ENCODE results near the gene DPT. TPM values are rescaled to one million over a fixed set of nuclear protein-coding genes. Genes with fewer than 3 reads are reported as not detected.

DPT gene
- polyA plus RNA-seq, 1 donor (not counting 4 experiments of a cell fraction or from before 2014, with no cell fraction given), result not detected

DNA sequence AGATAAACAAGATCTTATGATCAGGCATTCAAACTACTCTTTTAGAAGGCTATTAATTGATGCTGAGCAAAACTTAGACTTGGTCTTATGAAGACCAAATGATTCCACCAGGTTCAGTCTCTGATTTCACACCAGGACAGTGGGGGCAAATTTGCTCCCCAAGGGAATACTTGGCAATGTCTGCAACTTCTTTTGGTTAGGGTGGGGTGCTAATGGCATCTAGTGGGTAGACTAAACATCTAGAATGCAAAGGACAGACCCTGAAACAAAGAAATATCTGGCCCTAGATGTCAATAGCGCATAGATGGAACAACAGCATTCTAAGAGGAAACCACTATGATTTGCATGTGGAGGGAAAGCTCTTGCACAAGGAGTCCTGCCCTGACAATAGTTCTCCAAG, 30.6 kb downstream of the DPT start:
- no peaks in the 10 kb centered on the region for H3K9me3 ChIP-seq (ENCODE audit: control insufficient read depth, low read depth, low read length)
- no peak for DNase-seq (ENCODE audit: low read depth, low spot score)

DNA sequence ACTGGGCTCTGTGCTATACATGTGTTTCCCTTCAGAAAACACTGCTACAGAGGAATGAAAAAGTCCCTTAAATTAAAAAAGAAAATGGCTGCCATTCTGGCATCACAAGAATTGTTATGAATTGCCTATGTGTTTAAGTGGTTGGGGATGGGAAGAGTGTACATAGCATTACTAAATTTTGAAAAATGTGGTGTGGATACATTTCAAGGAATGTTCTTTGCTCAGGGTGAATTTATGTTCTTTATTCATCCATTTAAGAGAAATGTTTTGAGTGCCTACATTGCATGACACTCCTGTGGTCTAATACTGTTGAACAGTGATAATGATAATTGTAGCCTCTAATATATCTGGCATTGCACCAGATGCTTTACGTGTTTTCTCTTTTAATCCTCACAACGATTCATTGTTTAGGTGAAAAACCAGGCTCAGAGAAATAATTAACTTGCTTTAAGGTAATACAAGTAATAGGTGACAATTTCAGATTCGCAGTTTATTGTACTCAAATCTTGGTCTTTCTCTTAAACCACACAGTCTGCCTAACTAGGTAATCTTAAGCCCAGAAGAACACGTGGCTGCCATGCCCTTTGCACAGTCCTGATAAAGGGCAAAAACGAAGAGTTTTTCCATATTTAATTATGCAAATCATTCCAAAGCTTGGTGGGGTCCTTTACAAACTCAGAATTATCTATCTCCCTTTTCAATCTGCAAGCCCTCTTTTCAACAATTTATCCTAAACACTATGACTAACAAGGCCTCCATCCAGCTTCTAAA, 31.5 kb downstream of the DPT start:
- H3K9me1 ChIP-seq (ENCODE audit: control insufficient read depth, extremely low read depth, insufficient read depth, low read length), result no peaks in the 10 kb centered on the region
- H4K20me1 ChIP-seq (ENCODE audit: control insufficient read depth, extremely low read depth, insufficient read depth, low read length), result no peaks in the 10 kb centered on the region
- H3K4me1 ChIP-seq (ENCODE audit: control insufficient read depth, extremely low read depth, insufficient read depth, low read length), result no peaks in the 10 kb centered on the region
- H3K4me3 ChIP-seq (ENCODE audit: control insufficient read depth in 2 of 3, extremely low read depth in 1 of 3, insufficient read depth in 2 of 3, low read depth in 1 of 3, low read length in 3 of 3), result no peak overlapping the region
- dilution Hi-C loops (cut with MboI; ENCODE audit: extremely low pct_ligation_motif_present, low sequenced_read_pairs), result no loop called here
- no peak overlapping the region for H2AFZ ChIP-seq (ENCODE audit: control insufficient read depth, low read length)
- H3K9me3 ChIP-seq (ENCODE audit: control insufficient read depth, low read depth, low read length), result no peaks in the 10 kb centered on the region
- no peak overlapping the region for H3K4me2 ChIP-seq (ENCODE audit: control insufficient read depth, extremely low read depth, insufficient read depth, low read depth, low read length)
- FAIRE-seq (no peak), DNase-seq (ENCODE audit: low read depth, low spot score) (no peak)
- no peak for TF ChIP-seq EZH2 (IDR thresholded peaks at IDR 0.05; ENCODE audit: low read length)
- TF ChIP-seq CTCF (optimal IDR thresholded peaks at IDR 0.05 in 1 of 3, IDR thresholded peaks at IDR 0.05 in 1 of 3, conservative IDR thresholded peaks at IDR 0.05 in 1 of 3; ENCODE audit: extremely low read depth in 1 of 3, insufficient read depth in 2 of 3, low read length in 3 of 3), result no peak
- H3K27ac ChIP-seq (ENCODE audit: control insufficient read depth, insufficient read depth, low read length), result no peak overlapping the region
- no peaks in the 10 kb centered on the region for H3K79me2 ChIP-seq (ENCODE audit: control insufficient read depth, insufficient read depth, low read length)
- no peaks in the 10 kb centered on the region for H3K36me3 ChIP-seq (ENCODE audit: control insufficient read depth in 2 of 2, extremely low read depth in 1 of 2, insufficient read depth in 2 of 2, low read length in 2 of 2)
- no peaks in the 10 kb centered on the region for H3K27me3 ChIP-seq (ENCODE audit: control insufficient read depth, extremely low read depth, insufficient read depth, low read length)
- no peak overlapping the region for H3K9ac ChIP-seq (ENCODE audit: control insufficient read depth, extremely low read depth, insufficient read depth, low read length)

More for the DNA sequence above, 30.6 kb downstream of the DPT start:
- Histone ChIP-seq H3K4me2 (ENCODE audit: control insufficient read depth, extremely low read depth, insufficient read depth, low read depth, low read length) (no peak overlapping the region), H3K27me3 (ENCODE audit: control insufficient read depth, extremely low read depth, insufficient read depth, low read length) (no peaks in the 10 kb centered on the region), H3K9me1 (ENCODE audit: control insufficient read depth, extremely low read depth, insufficient read depth, low read length) (no peaks in the 10 kb centered on the region), H3K79me2 (ENCODE audit: control insufficient read depth, insufficient read depth, low read length) (no peaks in the 10 kb centered on the region), H2AFZ (ENCODE audit: control insufficient read depth, low read length) (no peak overlapping the region), H3K4me3 (ENCODE audit: control insufficient read depth in 2 of 3, extremely low read depth in 1 of 3, insufficient read depth in 2 of 3, low read depth in 1 of 3, low read length in 3 of 3) (no peak overlapping the region), H3K4me1 (ENCODE audit: control insufficient read depth, extremely low read depth, insufficient read depth, low read length) (no peaks in the 10 kb centered on the region), H3K27ac (ENCODE audit: control insufficient read depth, insufficient read depth, low read length) (no peak overlapping the region), H3K36me3 (ENCODE audit: control insufficient read depth in 2 of 2, extremely low read depth in 1 of 2, insufficient read depth in 2 of 2, low read length in 2 of 2) (no peaks in the 10 kb centered on the region), H3K9ac (ENCODE audit: control insufficient read depth, extremely low read depth, insufficient read depth, low read length) (no peak overlapping the region), H4K20me1 (ENCODE audit: control insufficient read depth, extremely low read depth, insufficient read depth, low read length) (no peaks in the 10 kb centered on the region)
- FAIRE-seq, result no peak
- dilution Hi-C loops (cut with MboI; ENCODE audit: extremely low pct_ligation_motif_present, low sequenced_read_pairs), result no loop called here
- TF ChIP-seq EZH2 (IDR thresholded peaks at IDR 0.05; ENCODE audit: low read length) (no peak), CTCF (optimal IDR thresholded peaks at IDR 0.05 in 1 of 3, IDR thresholded peaks at IDR 0.05 in 1 of 3, conservative IDR thresholded peaks at IDR 0.05 in 1 of 3; ENCODE audit: extremely low read depth in 1 of 3, insufficient read depth in 2 of 3, low read length in 3 of 3) (no peak)

All from keratinocyte (primary cell).